ENCODE results near the gene GABRB1. TPM values are rescaled to one million over a fixed set of nuclear protein-coding genes. Genes with fewer than 3 reads are reported as not detected.

Gene GABRB1
- total RNA-seq, 1 experiment from 2014 or later, result not detected

DNA sequence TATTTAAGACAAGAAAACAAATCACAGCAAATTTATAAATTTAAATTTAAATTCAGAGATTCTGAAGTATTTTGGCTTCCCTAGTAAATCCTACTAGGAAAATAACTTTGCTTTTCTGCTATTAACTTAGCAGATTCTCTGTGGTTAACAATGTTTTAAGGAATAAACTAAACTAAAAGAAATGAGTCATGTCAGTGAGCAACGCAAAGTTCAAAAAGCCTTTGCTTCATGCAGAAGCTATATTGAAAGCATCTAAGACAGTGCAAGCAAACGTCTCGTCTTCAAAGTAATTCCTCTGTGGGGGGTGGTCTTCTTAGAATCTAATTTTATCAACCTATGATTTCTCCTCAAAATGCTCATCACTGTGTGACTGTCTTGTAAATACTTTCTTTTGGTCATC lies 30.1 kb downstream of the GABRB1 start:
- no TSS peak for BruUV-seq (replicated peaks)
- H3K9me2 ChIP-seq (ENCODE audit: insufficient read depth), result no peaks in the 10 kb centered on the region
- no peak overlapping the region for H3K9ac ChIP-seq (ENCODE audit: low read length)
- H2AFZ ChIP-seq (ENCODE audit: low read depth, low read length, poor library complexity, severe bottlenecking), result no peak overlapping the region
- no peak overlapping the region for H3K4me2 ChIP-seq (ENCODE audit: low read length)
- intact Hi-C loops (cut with micrococcal nuclease), result no loop called here
- ChIA-PET CTCF (no interaction called here), RAD21 (ENCODE audit: low non-redundant PET in 1 of 2, low total read pairs in 2 of 2, uncharacterized antibody in 2 of 2, unreplicated experiment in 2 of 2) (no interaction called here), POLR2A (no interaction called here)
- no peaks in the 10 kb centered on the region for H3K4me1 ChIP-seq (ENCODE audit: control insufficient read depth in 1 of 2, insufficient read depth in 2 of 2, low read length in 2 of 2)
- no peaks in the 10 kb centered on the region for H3K79me2 ChIP-seq (ENCODE audit: insufficient read depth, low read length)
- DNase-seq (ENCODE audit: low read depth, low spot score), result no peak
- H3K9me3 ChIP-seq (ENCODE audit: control insufficient read depth in 1 of 2, insufficient read depth in 1 of 2, low read depth in 1 of 2, low read length in 2 of 2), result no peaks in the 10 kb centered on the region
- no peak for ATAC-seq
- no peak overlapping the region for H3K27ac ChIP-seq (ENCODE audit: low read depth, low read length)
- H3K36me3 ChIP-seq (ENCODE audit: control insufficient read depth in 1 of 2, insufficient read depth in 2 of 2, low read length in 2 of 2), result no peaks in the 10 kb centered on the region
- no peak overlapping the region for H3K4me3 ChIP-seq (replicated peaks in 1 of 2; ENCODE audit: low read depth in 1 of 2, low read length in 2 of 2)
- H4K20me1 ChIP-seq (ENCODE audit: insufficient read depth), result no peaks in the 10 kb centered on the region
- H3K27me3 ChIP-seq (ENCODE audit: insufficient read depth, low read length), result no peaks in the 10 kb centered on the region
- TF ChIP-seq REST (IDR thresholded peaks at IDR 0.05; ENCODE audit: low read depth) (no peak), FOSL1 (IDR thresholded peaks at IDR 0.05; ENCODE audit: low read depth) (no peak), SP1 (IDR thresholded peaks at IDR 0.05; ENCODE audit: low read depth) (no peak)

DNA sequence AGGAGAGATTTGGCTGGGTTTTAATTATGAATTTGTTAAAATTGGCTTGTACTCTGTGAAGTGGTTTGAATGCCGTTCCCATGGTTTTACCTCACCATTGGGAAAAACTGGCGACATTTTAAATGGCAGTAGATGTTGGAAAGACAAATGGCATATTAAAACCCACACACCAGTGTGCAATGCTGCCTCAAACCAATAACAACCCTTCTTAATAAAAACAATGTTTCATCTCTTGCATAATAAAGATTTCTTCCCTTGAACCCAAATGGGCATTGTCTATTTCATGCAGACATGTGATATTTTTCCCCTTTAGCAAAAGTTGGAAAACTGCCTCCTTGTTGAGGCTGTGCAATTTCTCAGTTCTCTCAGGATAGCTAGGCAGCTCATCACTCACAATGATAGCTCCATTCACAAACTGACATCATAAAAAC lies 33.7 kb downstream of the GABRB1 start:
- RAD21 ChIA-PET (ENCODE audit: low non-redundant PET in 1 of 2, low total read pairs in 2 of 2, uncharacterized antibody in 2 of 2, unreplicated experiment in 2 of 2), result no interaction called here
- Histone ChIP-seq H3K27me3 (ENCODE audit: insufficient read depth, low read length) (no peaks in the 10 kb centered on the region), H3K4me1 (ENCODE audit: control insufficient read depth in 1 of 2, insufficient read depth in 2 of 2, low read length in 2 of 2) (no peaks in the 10 kb centered on the region), H3K36me3 (ENCODE audit: control insufficient read depth in 1 of 2, insufficient read depth in 2 of 2, low read length in 2 of 2) (no peaks in the 10 kb centered on the region), H3K9ac (ENCODE audit: low read length) (no peak overlapping the region), H3K27ac (ENCODE audit: low read depth, low read length) (no peak overlapping the region), H4K20me1 (ENCODE audit: insufficient read depth) (no peaks in the 10 kb centered on the region), H2AFZ (ENCODE audit: low read depth, low read length, poor library complexity, severe bottlenecking) (no peak overlapping the region), H3K4me2 (ENCODE audit: low read length) (no peak overlapping the region), H3K79me2 (ENCODE audit: insufficient read depth, low read length) (no peaks in the 10 kb centered on the region), H3K4me3 (replicated peaks in 1 of 2; ENCODE audit: low read depth in 1 of 2, low read length in 2 of 2) (no peak overlapping the region), H3K9me2 (ENCODE audit: insufficient read depth) (no peaks in the 10 kb centered on the region), H3K9me3 (ENCODE audit: control insufficient read depth in 1 of 2, insufficient read depth in 1 of 2, low read depth in 1 of 2, low read length in 2 of 2) (no peaks in the 10 kb centered on the region)
- TF ChIP-seq CBX3 (IDR thresholded peaks at IDR 0.05; ENCODE audit: low read depth) (no peak), POLR2AphosphoS5 (IDR thresholded peaks at IDR 0.05; ENCODE audit: low read depth, low read length) (no peak), ZBTB33 (IDR thresholded peaks at IDR 0.05; ENCODE audit: extremely low read depth, insufficient replicate concordance, low read length) (no peak), TCF7L2 (IDR thresholded peaks at IDR 0.05; ENCODE audit: borderline replicate concordance, extremely low read depth, insufficient read depth, insufficient read length) (no peak), POLR2A (IDR thresholded peaks at IDR 0.05; ENCODE audit: borderline replicate concordance, extremely low read depth, insufficient read depth, insufficient read length) (no peak), REST (IDR thresholded peaks at IDR 0.05; ENCODE audit: low read depth) (no peak), ZFX (IDR thresholded peaks at IDR 0.05) (no peak)
- TF ChIP-seq, protein P1, sequence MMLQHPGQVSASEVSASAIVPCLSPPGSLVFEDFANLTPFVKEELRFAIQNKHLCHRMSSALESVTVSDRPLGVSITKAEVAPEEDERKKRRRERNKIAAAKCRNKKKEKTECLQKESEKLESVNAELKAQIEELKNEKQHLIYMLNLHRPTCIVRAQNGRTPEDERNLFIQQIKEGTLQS (IDR thresholded peaks at IDR 0.05), result no peak
- POLR2A ChIA-PET, result no interaction called here
- no TSS peak for BruUV-seq (replicated peaks)
- intact Hi-C loops (cut with micrococcal nuclease), result no loop called here
- ATAC-seq (no peak), DNase-seq (ENCODE audit: low read depth, low spot score) (no peak)
- CTCF ChIA-PET, result no interaction called here

All from HCT116 (cell line).